DLD1 (cell line): ENCODE measurements around the gene RFWD3.
"Not testable (repeated sequence)": the region's sequence is repeated elsewhere in the genome, so short reads cannot be mapped to it uniquely, and the experiment has no call there.

Experiments
- in situ Hi-C: cut with HindIII; loops from 2 replicates; pipeline ENCODE4 v1.10.0; 2017; ENCODE audit warnings: low sequenced_read_pairs

RFWD3 gene

GRCh38 chr16:74668877-74669276 is 2.2 kb upstream of the RFWD3 start:
- in situ Hi-C loops, result not testable (repeated sequence)

GRCh38 chr16:74667255-74667700 is 601 bp upstream of the RFWD3 start:
- in situ Hi-C loops, result no loop called here

- in situ Hi-C loops, result no loop called here
Measured at GRCh38 chr16:74666010-74666421, 661 bp downstream of the RFWD3 start.

GRCh38 chr16:74661064-74661463 is 5.6 kb downstream of the RFWD3 start:
- in situ Hi-C loops, result no loop called here

GRCh38 chr16:74660383-74660782 is 6.3 kb downstream of the RFWD3 start:
- in situ Hi-C loops, result no loop called here

- in situ Hi-C loops, result no loop called here
Measured at GRCh38 chr16:74659041-74659440, 7.6 kb downstream of the RFWD3 start.

GRCh38 chr16:74657870-74658642 is 8.6 kb downstream of the RFWD3 start:
- in situ Hi-C loops, result no loop called here

- in situ Hi-C loops, result loop anchor here (5.0 kb wide), 1 partner anchor 48 kb away; the partner anchor contains the start of gene MLKL
Measured at GRCh38 chr16:74654536-74655050, 12.1 kb downstream of the RFWD3 start.

GRCh38 chr16:74652883-74653282 is 13.8 kb downstream of the RFWD3 start:
- in situ Hi-C loops, result loop anchor here (5.0 kb wide), 1 partner anchor 49 kb away; the partner anchor contains the start of gene MLKL

GRCh38 chr16:74652249-74652648 is 14.4 kb downstream of the RFWD3 start:
- in situ Hi-C loops, result loop anchor here (5.0 kb wide), 1 partner anchor 50 kb away; the partner anchor contains the start of gene MLKL

- in situ Hi-C loops, result loop anchor here (5.0 kb wide), 1 partner anchor 50 kb away; the partner anchor contains the start of gene MLKL
Measured at GRCh38 chr16:74651841-74652240, 14.8 kb downstream of the RFWD3 start.

- in situ Hi-C loops, result loop anchor here (5.0 kb wide), 1 partner anchor 51 kb away; the partner anchor contains the start of gene MLKL
Measured at GRCh38 chr16:74650966-74651567, 15.6 kb downstream of the RFWD3 start.

GRCh38 chr16:74649839-74650504 is 16.7 kb downstream of the RFWD3 start:
- in situ Hi-C loops, result loop anchor here (5.0 kb wide), 1 partner anchor 52 kb away; the partner anchor contains the start of gene MLKL

GRCh38 chr16:74641969-74642368 is 24.7 kb downstream of the RFWD3 start:
- in situ Hi-C loops, result no loop called here

- in situ Hi-C loops, result no loop called here
Measured at GRCh38 chr16:74637742-74638453, 28.8 kb downstream of the RFWD3 start.

- in situ Hi-C loops, result no loop called here
Measured at GRCh38 chr16:74635303-74635702, 31.4 kb downstream of the RFWD3 start.

GRCh38 chr16:74633686-74634085 is 33.0 kb downstream of the RFWD3 start:
- in situ Hi-C loops, result no loop called here

GRCh38 chr16:74627506-74628220 is 39.0 kb downstream of the RFWD3 start:
- in situ Hi-C loops, result no loop called here

GRCh38 chr16:74626741-74627416 is 39.8 kb downstream of the RFWD3 start:
- in situ Hi-C loops, result no loop called here
